ENCODE results near the gene ZNF236.

DNA sequence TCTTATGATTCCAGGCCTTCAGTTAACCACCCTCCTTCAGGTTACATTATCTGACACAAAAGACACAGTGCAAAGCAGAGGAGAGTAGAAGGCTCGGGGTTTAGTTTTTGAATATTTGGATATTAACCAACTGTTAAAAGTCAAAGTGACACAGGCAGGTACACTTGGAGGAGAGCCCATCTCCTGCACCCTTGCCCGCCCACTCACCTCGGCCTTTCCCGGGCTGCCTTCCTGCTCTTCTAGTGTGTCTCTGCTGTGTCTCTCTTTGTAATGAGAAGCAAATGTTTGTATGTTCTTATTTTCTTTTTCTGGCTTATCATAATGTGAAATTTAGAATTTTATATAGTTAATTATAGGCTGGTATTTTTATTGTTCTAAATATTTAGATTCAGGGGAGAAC is 35.1 kb downstream of the ZNF236 start:
- TF ChIP-seq CTCF (IDR thresholded peaks at IDR 0.05) (no peak), POLR2A (IDR thresholded peaks at IDR 0.05) (no peak), POLR2AphosphoS5 (IDR thresholded peaks at IDR 0.05) (no peak)
